Measurements from ENCODE around the gene TMPO.
"Not testable (repeated sequence)": the region's sequence is repeated elsewhere in the genome, so short reads cannot be mapped to it uniquely, and the experiment has no call there.

TMPO gene

DNA sequence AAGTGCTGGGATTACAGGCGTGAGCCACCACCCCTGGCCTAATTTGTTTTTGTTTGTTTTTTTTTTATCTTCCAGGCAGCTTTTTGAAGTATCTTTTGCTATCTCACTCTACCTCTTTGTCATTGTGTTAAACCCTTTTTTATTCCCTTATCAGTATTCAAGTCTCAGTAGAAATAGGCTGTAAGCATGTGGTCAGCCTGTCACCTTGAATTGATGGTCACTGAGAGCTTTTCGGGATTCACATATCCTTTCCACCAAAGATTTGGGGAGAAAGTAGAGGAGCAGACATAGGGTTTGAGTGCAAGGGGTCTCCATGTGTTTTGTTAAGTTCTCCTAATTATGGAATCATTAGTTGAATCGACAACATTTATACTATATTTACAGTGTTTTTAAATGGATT, 36.4 kb downstream of the TMPO start:
- DNase-seq (ENCODE audit: low read depth), result no peak
- H3K4me3 ChIP-seq (ENCODE audit: low read depth, low read length), result no peak overlapping the region
- TF ChIP-seq, protein P1, sequence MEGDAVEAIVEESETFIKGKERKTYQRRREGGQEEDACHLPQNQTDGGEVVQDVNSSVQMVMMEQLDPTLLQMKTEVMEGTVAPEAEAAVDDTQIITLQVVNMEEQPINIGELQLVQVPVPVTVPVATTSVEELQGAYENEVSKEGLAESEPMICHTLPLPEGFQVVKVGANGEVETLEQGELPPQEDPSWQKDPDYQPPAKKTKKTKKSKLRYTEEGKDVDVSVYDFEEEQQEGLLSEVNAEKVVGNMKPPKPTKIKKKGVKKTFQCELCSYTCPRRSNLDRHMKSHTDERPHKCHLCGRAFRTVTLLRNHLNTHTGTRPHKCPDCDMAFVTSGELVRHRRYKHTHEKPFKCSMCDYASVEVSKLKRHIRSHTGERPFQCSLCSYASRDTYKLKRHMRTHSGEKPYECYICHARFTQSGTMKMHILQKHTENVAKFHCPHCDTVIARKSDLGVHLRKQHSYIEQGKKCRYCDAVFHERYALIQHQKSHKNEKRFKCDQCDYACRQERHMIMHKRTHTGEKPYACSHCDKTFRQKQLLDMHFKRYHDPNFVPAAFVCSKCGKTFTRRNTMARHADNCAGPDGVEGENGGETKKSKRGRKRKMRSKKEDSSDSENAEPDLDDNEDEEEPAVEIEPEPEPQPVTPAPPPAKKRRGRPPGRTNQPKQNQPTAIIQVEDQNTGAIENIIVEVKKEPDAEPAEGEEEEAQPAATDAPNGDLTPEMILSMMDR (IDR thresholded peaks at IDR 0.05; ENCODE audit: low read depth, low read length), result no peak
- TF ChIP-seq POLR2A (IDR thresholded peaks at IDR 0.05; ENCODE audit: extremely low read depth, insufficient read length) (no peak), MYC (IDR thresholded peaks at IDR 0.05; ENCODE audit: low read depth, low read length) (no peak)
- TF ChIP-seq, protein P2, sequence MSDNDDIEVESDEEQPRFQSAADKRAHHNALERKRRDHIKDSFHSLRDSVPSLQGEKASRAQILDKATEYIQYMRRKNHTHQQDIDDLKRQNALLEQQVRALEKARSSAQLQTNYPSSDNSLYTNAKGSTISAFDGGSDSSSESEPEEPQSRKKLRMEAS (IDR thresholded peaks at IDR 0.05; ENCODE audit: low read depth, low read length), result no peak

DNA sequence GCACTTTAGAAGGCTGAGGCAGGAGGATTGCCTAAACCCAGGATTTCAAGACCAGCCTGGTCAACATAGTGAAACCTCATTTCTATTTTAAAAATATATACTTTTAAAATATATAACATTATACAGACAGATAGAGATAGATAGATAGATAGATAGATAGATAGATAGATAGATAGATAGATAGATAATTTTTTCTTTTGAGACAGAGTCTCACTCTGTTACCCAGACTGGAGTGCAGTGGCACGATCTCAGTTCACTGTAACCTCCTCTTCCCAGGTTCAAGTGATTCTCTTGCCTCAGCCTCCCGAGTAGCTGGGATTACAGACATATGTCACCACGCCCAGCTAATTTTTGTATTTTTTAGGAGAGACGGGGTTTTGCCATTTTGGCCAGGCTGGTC, 42.7 kb downstream of the TMPO start:
- H3K4me3 ChIP-seq (ENCODE audit: low read depth, low read length); DNase-seq (ENCODE audit: low read depth): not testable (repeated sequence)

DNA sequence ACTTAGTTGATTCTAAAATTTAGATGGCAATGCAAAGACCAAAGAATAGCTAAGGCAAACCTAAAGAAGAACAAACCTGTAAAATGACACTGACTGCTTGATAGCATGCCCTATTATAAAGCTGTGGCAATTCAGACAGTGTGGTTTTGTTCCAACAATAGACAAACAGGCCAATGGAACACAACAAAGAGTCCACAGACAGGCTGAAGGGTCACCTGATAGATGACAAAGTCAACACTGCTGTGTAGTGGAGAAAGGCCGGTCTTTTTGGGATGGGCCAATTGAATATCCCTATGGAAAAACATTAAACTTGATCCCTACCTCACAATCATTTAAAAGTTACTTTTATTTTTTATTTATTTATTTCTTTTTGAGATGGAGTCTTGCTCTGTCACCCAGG, 44.3 kb downstream of the TMPO start:
- TF ChIP-seq MYC (IDR thresholded peaks at IDR 0.05; ENCODE audit: low read depth, low read length) (no peak), POLR2A (IDR thresholded peaks at IDR 0.05; ENCODE audit: extremely low read depth, insufficient read length) (no peak)
- TF ChIP-seq, protein P1 (IDR thresholded peaks at IDR 0.05; ENCODE audit: low read depth, low read length), result no peak
- TF ChIP-seq, protein P2 (IDR thresholded peaks at IDR 0.05; ENCODE audit: low read depth, low read length), result no peak
- no peak overlapping the region for H3K4me3 ChIP-seq (ENCODE audit: low read depth, low read length)
- no peak for DNase-seq (ENCODE audit: low read depth)

DNA sequence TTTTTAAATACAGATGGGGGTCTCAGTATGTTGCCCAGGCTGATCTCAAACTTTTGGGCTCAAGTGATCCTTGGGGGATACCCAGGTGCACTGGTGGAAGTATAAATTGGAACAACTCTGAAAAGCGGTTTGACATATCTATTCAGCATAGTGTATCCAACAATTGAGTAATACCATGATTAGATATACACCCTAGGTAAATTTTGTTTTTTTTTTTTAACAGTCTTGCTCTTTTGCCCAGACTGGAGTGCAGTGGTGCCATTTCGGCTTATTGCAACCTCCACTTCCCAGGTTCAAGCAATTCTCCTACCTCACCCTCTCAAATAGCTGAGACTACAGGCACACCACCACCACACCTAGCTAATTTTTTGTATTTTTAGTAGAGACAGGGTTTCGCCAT, 46.5 kb downstream of the TMPO start:
- TF ChIP-seq, protein P1 (IDR thresholded peaks at IDR 0.05; ENCODE audit: low read depth, low read length), result no peak
- TF ChIP-seq MYC (IDR thresholded peaks at IDR 0.05; ENCODE audit: low read depth, low read length), result no peak
- no peak for TF ChIP-seq POLR2A (IDR thresholded peaks at IDR 0.05; ENCODE audit: extremely low read depth, insufficient read length)
- TF ChIP-seq, protein P2 (IDR thresholded peaks at IDR 0.05; ENCODE audit: low read depth, low read length), result no peak
- H3K4me3 ChIP-seq (ENCODE audit: low read depth, low read length), result no peak overlapping the region
- no peak for DNase-seq (ENCODE audit: low read depth)

DNA sequence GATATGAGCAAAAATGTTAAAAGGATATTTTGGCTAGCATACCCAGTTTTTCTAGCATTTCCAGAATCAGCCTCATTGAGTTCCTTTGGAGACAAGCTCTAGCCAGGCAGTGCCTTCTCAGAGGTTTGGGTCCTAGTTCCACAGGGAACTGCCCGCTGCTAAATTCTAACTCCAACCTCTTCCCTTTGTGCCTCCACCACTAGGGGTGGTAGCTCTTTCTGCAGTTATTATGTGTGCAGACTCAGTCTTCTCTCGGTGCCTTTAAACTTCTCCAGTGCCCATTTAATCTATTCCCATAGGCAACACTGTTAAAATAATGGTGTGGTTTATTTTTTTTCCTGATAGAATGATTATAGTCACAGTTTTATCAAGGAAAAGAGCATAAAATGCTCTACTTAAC, 56.6 kb downstream of the TMPO start:
- TF ChIP-seq POLR2A (IDR thresholded peaks at IDR 0.05; ENCODE audit: extremely low read depth, insufficient read length), result no peak
- TF ChIP-seq, protein P1 (IDR thresholded peaks at IDR 0.05; ENCODE audit: low read depth, low read length), result peak; percentile 62
- peak; percentile 41 for DNase-seq (ENCODE audit: low read depth)
- no peak overlapping the region for H3K4me3 ChIP-seq (ENCODE audit: low read depth, low read length)

DNA sequence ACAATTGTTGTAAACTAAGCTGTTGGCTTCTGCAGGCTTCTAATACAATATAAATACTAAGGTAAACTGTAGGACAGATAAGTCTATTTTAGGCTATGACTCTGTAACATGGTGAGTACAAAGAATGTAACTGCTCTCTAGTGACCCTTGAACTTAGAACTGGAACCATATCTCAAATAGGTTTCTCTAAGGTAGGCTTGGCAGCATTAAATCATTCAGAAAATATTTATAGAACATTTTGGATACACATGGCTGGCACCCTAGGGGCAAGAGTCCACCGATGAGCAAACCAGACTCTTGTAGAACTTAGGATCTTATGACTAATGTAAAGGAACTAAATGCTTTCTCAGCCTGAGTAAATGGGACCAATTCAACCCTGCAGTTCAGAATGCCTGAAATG, 58.7 kb downstream of the TMPO start:
- TF ChIP-seq, protein P1 (IDR thresholded peaks at IDR 0.05; ENCODE audit: low read depth, low read length), result no peak
- TF ChIP-seq, protein P2 (IDR thresholded peaks at IDR 0.05; ENCODE audit: low read depth, low read length), result no peak
- TF ChIP-seq POLR2A (IDR thresholded peaks at IDR 0.05; ENCODE audit: extremely low read depth, insufficient read length), result no peak
- TF ChIP-seq MYC (IDR thresholded peaks at IDR 0.05; ENCODE audit: low read depth, low read length), result no peak
- no peak overlapping the region for H3K4me3 ChIP-seq (ENCODE audit: low read depth, low read length)
- no peak for DNase-seq (ENCODE audit: low read depth)

All from NB4 (cell line).